OCI-LY7 (cell line): ENCODE results near the gene SNX22. TPM values are rescaled to one million over a fixed set of nuclear protein-coding genes. Genes with fewer than 3 reads are reported as not detected.

Source experiments
- BruUV-seq: library from RNA; stranded (reverse); fragments of 400-500 nt; replicated peaks from 2 replicates; lab custom pipeline; 2021; lab: Mats Ljungman, UMichigan
- CTCF ChIA-PET: fragments of 300-600 bp; sonication (Branson Sonifier 250); formaldehyde crosslinking; loops from one replicate; lab custom pipeline; 2022; ENCODE audit warnings: antibody characterized with exemption; ENCODE audit not compliant: unreplicated experiment; lab: Charles Lee
- POLR2A ChIA-PET: fragments of 300-600 bp; sonication (Branson Sonifier 250); formaldehyde crosslinking; loops from one replicate; lab custom pipeline; 2022; ENCODE audit warnings: antibody characterized with exemption; lab: Charles Lee
- DNase-seq: peaks from one replicate; pipeline ENCODE4 v3.0.0-alpha.2; 2015; ENCODE audit warnings: low spot score
- H2AFZ ChIP-seq: fragments of 200-600 bp; sonication (generic), shearing (Covaris generic); 2 replicates; pipeline ENCODE4 v1.6.1; 2014; ENCODE audit warnings: mild to moderate bottlenecking, antibody characterized with exemption, low read length, moderate library complexity
- H3K27ac ChIP-seq: fragments of 200-600 bp; sonication (generic); 2 replicates; pipeline ENCODE4 v1.5.1; 2014; ENCODE audit warnings: mixed run types, low read depth, mild to moderate bottlenecking, moderate library complexity, low read length, inconsistent platforms; ENCODE audit not compliant: poor library complexity, severe bottlenecking
- H3K36me3 ChIP-seq: fragments of 200-600 bp; sonication (generic); 2 replicates; pipeline ENCODE4 v1.6.1; 2014; ENCODE audit warnings: mild to moderate bottlenecking, antibody characterized with exemption, low read length, moderate library complexity, mixed read lengths; ENCODE audit not compliant: insufficient read depth
- H3K4me1 ChIP-seq: fragments of 200-600 bp; sonication (generic); 2 replicates; pipeline ENCODE4 v1.5.1; 2014; ENCODE audit warnings: mild to moderate bottlenecking, low read length; ENCODE audit not compliant: insufficient read depth, poor library complexity, severe bottlenecking
- H3K4me2 ChIP-seq: fragments of 200-600 bp; sonication (generic); 2 replicates; pipeline ENCODE4 v1.6.1; 2014; ENCODE audit warnings: mild to moderate bottlenecking, low read length
- H3K4me3 ChIP-seq: fragments of 200-600 bp; sonication (generic); 2 replicates; pipeline ENCODE4 v1.5.1; 2014; ENCODE audit warnings: mild to moderate bottlenecking, low read depth, low read length; ENCODE audit not compliant: poor library complexity, severe bottlenecking
- H3K79me2 ChIP-seq: fragments of 200-600 bp; sonication (generic); 2 replicates; pipeline ENCODE4 v1.6.1; 2016; ENCODE audit warnings: low read depth, mild to moderate bottlenecking, low read length, moderate library complexity, mixed read lengths; ENCODE audit not compliant: insufficient read depth
- H3K9me2 ChIP-seq: fragments of 200-600 bp; sonication (generic); 2 replicates; pipeline ENCODE4 v1.6.1; 2016; ENCODE audit warnings: mild to moderate bottlenecking, low read length, mixed read lengths; ENCODE audit not compliant: insufficient read depth
- H3K9me3 ChIP-seq: fragments of 200-600 bp; sonication (generic); 2 replicates; pipeline ENCODE4 v1.6.1; 2014; ENCODE audit warnings: mild to moderate bottlenecking, mixed run types, low read length, mixed read lengths
- H4K20me1 ChIP-seq: fragments of 200-600 bp; sonication (generic); 2 replicates; pipeline ENCODE4 v1.6.1; 2014; ENCODE audit warnings: mild to moderate bottlenecking, antibody characterized with exemption, low read length, moderate library complexity, mixed read lengths; ENCODE audit not compliant: insufficient read depth
- CTCF ChIP-seq: fragments of 200-600 bp; sonication (generic); conservative IDR thresholded peaks from 2 replicates; pipeline ENCODE4 v1.5.1; 2014; ENCODE audit warnings: mild to moderate bottlenecking, antibody characterized with exemption, low read length, moderate library complexity, mixed read lengths
- EZH2phosphoT487 ChIP-seq: fragments of 200-600 bp; sonication (generic); IDR thresholded peaks from 2 replicates; pipeline ENCODE4 v1.6.1; 2018; ENCODE audit warnings: low read depth, borderline replicate concordance, mild to moderate bottlenecking, mixed run types, antibody characterized with exemption, low read length, moderate library complexity, mixed read lengths
- intact Hi-C: fragments of 100-400 bp; cut with micrococcal nuclease; formaldehyde crosslinking; loops from one replicate; pipeline ENCODE4 v1.10.0; 2022; ENCODE audit not compliant: unreplicated experiment
- total RNA-seq, 2 experiments: library from RNA; depleted of rRNA in 1 of 2; stranded (reverse); fragments of >200 nt in 1 of 2; shearing (Covaris generic) in 1 of 2; gene quantifications; 2 replicates each; pipeline ENCODE4 v1.2.3, GENCODE V29; 2014 to 2022

The SNX22 gene
- total RNA-seq, 2 experiments from 2014 or later: 65.7 to 68.8 TPM

- BruUV-seq: no TSS peak
- Histone ChIP-seq H2AFZ (no peak overlapping the region), H3K9me3 (no peaks in the 10 kb centered on the region), H3K79me2 (peaks cover 35% of the 10 kb centered on the region; the same call in 1 of the 2 replicates), H3K27ac (no peak overlapping the region), H3K36me3 (peaks cover 54% of the 10 kb centered on the region), H3K4me3 (no peak overlapping the region), H4K20me1 (no peaks in the 10 kb centered on the region), H3K4me1 (peaks cover 16% of the 10 kb centered on the region), H3K9me2 (no peaks in the 10 kb centered on the region), H3K4me2 (no peak overlapping the region)
- CTCF ChIA-PET: no interaction called here
- POLR2A ChIA-PET: interaction anchor here (0.7 to 2.7 kb wide), 5 partner anchors 8 to 161 kb away, joined by 3 to 12 read pairs (median 3); partner anchors contain the start of gene CIAO2A
- TF ChIP-seq EZH2phosphoT487 (no peak), CTCF (no peak)
- DNase-seq: no peak
- intact Hi-C loops: no loop called here
Observed at GRCh38 chr15:64112073-64112772, 39.3 kb upstream of the SNX22 start.

- CTCF ChIA-PET: no interaction called here
- Histone ChIP-seq H4K20me1 (no peaks in the 10 kb centered on the region), H3K9me3 (no peaks in the 10 kb centered on the region), H2AFZ (no peak overlapping the region), H3K9me2 (no peaks in the 10 kb centered on the region), H3K27ac (no peak overlapping the region), H3K79me2 (peaks cover 35% of the 10 kb centered on the region; the same call in 1 of the 2 replicates), H3K4me2 (no peak overlapping the region), H3K4me3 (no peak overlapping the region), H3K36me3 (peaks cover 61% of the 10 kb centered on the region), H3K4me1 (peaks cover 16% of the 10 kb centered on the region)
- intact Hi-C loops: no loop called here
- no TSS peak for BruUV-seq
- no peak for DNase-seq
- POLR2A ChIA-PET: interaction anchor here (0.7 kb wide), 1 partner anchor 9 kb away, joined by 3 read pairs; no protein-coding TSS in a partner anchor
- no peak for TF ChIP-seq EZH2phosphoT487
- TF ChIP-seq CTCF: no peak
Observed at GRCh38 chr15:64112904-64113303, 38.6 kb upstream of the SNX22 start.
